ENCODE results near the gene ABCA7. TPM values are rescaled to one million over a fixed set of nuclear protein-coding genes. Genes with fewer than 3 reads are reported as not detected.
A peak's percentile ranks its signal among the peaks of the same experiment; 100 is the strongest.

Gene ABCA7
- total RNA-seq, 1 donor: 3.5 TPM

GRCh38 chr19:1062387-1063029 is 22.6 kb downstream of the ABCA7 start:
- no peak for TF ChIP-seq CTCF (IDR thresholded peaks at IDR 0.05; ENCODE audit: insufficient read depth, low read length)
- DNase-seq (ENCODE audit: low read depth): no peak
- no peak overlapping the region for H3K4me3 ChIP-seq (ENCODE audit: low read depth, low read length)

- no peak overlapping the region for H3K4me3 ChIP-seq (ENCODE audit: low read depth, low read length)
- TF ChIP-seq CTCF (IDR thresholded peaks at IDR 0.05; ENCODE audit: insufficient read depth, low read length): no peak
- DNase-seq (ENCODE audit: low read depth): no peak
Measured at GRCh38 chr19:1063030-1063908, 23.4 kb downstream of the ABCA7 start.

GRCh38 chr19:1063909-1064660 is 24.2 kb downstream of the ABCA7 start:
- TF ChIP-seq CTCF (IDR thresholded peaks at IDR 0.05; ENCODE audit: insufficient read depth, low read length): no peak
- DNase-seq (ENCODE audit: low read depth): no peak
- no peak overlapping the region for H3K4me3 ChIP-seq (ENCODE audit: low read depth, low read length)

- peak; percentile 65 for DNase-seq (ENCODE audit: low read depth)
- peak; percentile 76 for TF ChIP-seq CTCF (IDR thresholded peaks at IDR 0.05; ENCODE audit: insufficient read depth, low read length)
- no peak overlapping the region for H3K4me3 ChIP-seq (ENCODE audit: low read depth, low read length)
Measured at GRCh38 chr19:1064661-1065605, 25.0 kb downstream of the ABCA7 start.

- no peak overlapping the region for H3K4me3 ChIP-seq (ENCODE audit: low read depth, low read length)
- DNase-seq (ENCODE audit: low read depth): no peak
- TF ChIP-seq CTCF (IDR thresholded peaks at IDR 0.05; ENCODE audit: insufficient read depth, low read length): no peak
Measured at GRCh38 chr19:1065606-1066109, 25.8 kb downstream of the ABCA7 start.

All from fibroblast of the aortic adventitia (primary cell).